Right lobe of liver (tissue), 6 donors: ENCODE results near the gene TARS1. TPM values are rescaled to one million over a fixed set of nuclear protein-coding genes. Genes with fewer than 3 reads are reported as not detected.

Experiments
- ATAC-seq, 4 donors: fragments of 200-7000 bp; cut with Tn5 transposase; one replicate each; pipeline ENCODE4 v1.9.1; 2020; ENCODE audit warnings: mild to moderate bottlenecking in 4 of 4, moderate library complexity in 4 of 4
- DNase-seq, 3 donors: peaks; one replicate each; pipeline ENCODE4 v3.0.0-alpha.2; 2020
- H3K27ac ChIP-seq, 3 donors: fragments of 200-600 bp; one replicate each; pipeline ENCODE4 v1.8.0; 2022
- H3K27me3 ChIP-seq, 2 donors: fragments of 200-600 bp; one replicate each; pipeline ENCODE4 v1.8.0; 2022
- H3K36me3 ChIP-seq, 4 donors: fragments of 200-600 bp; sonication (generic) in 1 of 4; one replicate each; pipeline versions ENCODE4 v1.5.1 to v1.8.0; 2017 to 2022; ENCODE audit warnings: control low read depth in 1 of 4
- H3K4me1 ChIP-seq, 4 donors: fragments of 200-600 bp; sonication (generic) in 1 of 4; one replicate each; pipeline versions ENCODE4 v1.5.1 to v1.8.0; 2017 to 2022; ENCODE audit warnings: control low read depth in 1 of 4
- H3K4me3 ChIP-seq, 3 donors: fragments of 200-600 bp; one replicate each; pipeline ENCODE4 v1.8.0; 2022
- H3K9me3 ChIP-seq, 4 donors: fragments of 200-600 bp; sonication (generic) in 1 of 4; one replicate each; pipeline versions ENCODE4 v1.5.1 to v1.8.0; 2017 to 2022; ENCODE audit warnings: control low read depth in 1 of 4
- CTCF ChIP-seq, 4 donors: fragments of 200-600 bp in 3 of 4; fragments of 450-650 bp in 1 of 4; IDR thresholded peaks; one replicate each; pipeline versions ENCODE4 v1.5.1 to v1.8.0; 2016 to 2022; ENCODE audit warnings: antibody characterized with exemption in 4 of 4, mild to moderate bottlenecking in 2 of 4
- POLR2A ChIP-seq: fragments of 450-650 bp; IDR thresholded peaks from one replicate; pipeline ENCODE4 v1.6.1; 2017; ENCODE audit warnings: antibody characterized with exemption, mild to moderate bottlenecking
- WGBS: methylation state at CpG from one replicate; pipeline ENCODE4 v1.1.6; 2018; ENCODE audit warnings: low coverage, low lambda C conversion rate; ENCODE audit not compliant: insufficient coverage; ENCODE audit errors: missing lambda C conversion rate; 5-methylcytosine and 5-hydroxymethylcytosine counted together
- intact Hi-C, 2 donors: fragments of 100-400 bp; cut with DNase I; formaldehyde crosslinking; loops; one replicate each; pipeline versions ENCODE4 v1.11.2 to v1.14.1; 2022
- total RNA-seq, 6 experiments: library from RNA; depleted of rRNA in 2 of 6; stranded (reverse); fragments of >200 nt in 2 of 6; fragmentation: NEBNext Ultra II Directional in 3 of 6; extraction: Animal tissue kit (Norgen Biotek cat#: 25700) in 3 of 6; gene quantifications; one replicate each; pipeline versions ENCODE4 v1.1.0 to v1.2.4, GENCODE V29; 2016 to 2023
- donor health status: DM: no; HTN: yes; CAD: no.
- donor health status: DM: no; HTN: no; CAD: no.
- donor health status: DM: no; HTN: no; CAD: no.
- donor health status: DM: no; HTN: yes; CAD: no.
- donor health status: DM: no; HTN: yes; CAD: no.

Gene TARS1
- total RNA-seq, 6 experiments from 2014 or later = 43.2 to 118 (median 98.3) TPM

- no peak for TF ChIP-seq CTCF (IDR thresholded peaks at IDR 0.05)
- no peak for TF ChIP-seq POLR2A
- Histone ChIP-seq H3K9me3 (no peaks in the 10 kb centered on the region), H3K4me3 (no peak overlapping the region), H3K27me3 (no peaks in the 10 kb centered on the region), H3K4me1 (no peaks in the 10 kb centered on the region), H3K36me3 (peaks cover 0 to 23% (median 11%) of the 10 kb centered on the region in 4 donors), H3K27ac (no peak overlapping the region)
- intact Hi-C loops = loop anchor here in 1 of 2 donors (10.0 kb wide), 1 partner anchor 460 kb away; the partner anchor contains the start of gene RXFP3
- DNase-seq = no peak
- ATAC-seq = no peak
- 95% methylated on average over 3 of the region's 3 CpGs for WGBS
Observed at GRCh38 chr5:33474931-33475499, 34.2 kb downstream of the TARS1 start.

GRCh38 chr5:33475706-33476105, 34.9 kb downstream of the TARS1 start:
- H3K27ac ChIP-seq = no peak overlapping the region
- peaks cover 0 to 16% (median 11%) of the 10 kb centered on the region in 4 donors for H3K36me3 ChIP-seq
- ATAC-seq (no peak), DNase-seq (no peak)
- intact Hi-C loops = loop anchor here in 1 of 2 donors (10.0 kb wide), 1 partner anchor 459 kb away; the partner anchor contains the start of gene RXFP3
- TF ChIP-seq POLR2A (no peak), CTCF (IDR thresholded peaks at IDR 0.05) (no peak)
- WGBS = 93% methylated on average over 4 of the region's 5 CpGs
- no peaks in the 10 kb centered on the region for H3K9me3 ChIP-seq
- no peaks in the 10 kb centered on the region for H3K4me1 ChIP-seq
- H3K27me3 ChIP-seq = no peaks in the 10 kb centered on the region
- no peak overlapping the region for H3K4me3 ChIP-seq

GRCh38 chr5:33476992-33477391, 36.2 kb downstream of the TARS1 start:
- DNase-seq = no peak
- peak in 2 of 4 donors; percentile 22 to 52 for ATAC-seq
- no peak overlapping the region for H3K4me3 ChIP-seq
- H3K27me3 ChIP-seq = no peaks in the 10 kb centered on the region
- H3K27ac ChIP-seq = no peak overlapping the region
- TF ChIP-seq POLR2A (no peak), CTCF (IDR thresholded peaks at IDR 0.05) (no peak)
- intact Hi-C loops = loop anchor here in 1 of 2 donors (10.0 kb wide), 1 partner anchor 458 kb away; the partner anchor contains the start of gene RXFP3
- 83% methylated on average over 3 of the region's 3 CpGs for WGBS
- peaks cover 0 to 4% (median 4%) of the 10 kb centered on the region in 4 donors for H3K36me3 ChIP-seq
- no peaks in the 10 kb centered on the region for H3K9me3 ChIP-seq
- H3K4me1 ChIP-seq = no peaks in the 10 kb centered on the region

GRCh38 chr5:33477816-33478215, 37.1 kb downstream of the TARS1 start:
- no peaks in the 10 kb centered on the region for H3K27me3 ChIP-seq
- TF ChIP-seq CTCF (IDR thresholded peaks at IDR 0.05) = no peak
- TF ChIP-seq POLR2A = no peak

More at GRCh38 chr5:33477816-33478215, 37.1 kb downstream of the TARS1 start:
- DNase-seq (no peak), ATAC-seq (no peak)
- no peak overlapping the region for H3K27ac ChIP-seq
- no peak overlapping the region for H3K4me3 ChIP-seq
- H3K36me3 ChIP-seq = peaks cover 0 to 4% (median 3%) of the 10 kb centered on the region in 4 donors
- H3K9me3 ChIP-seq = no peaks in the 10 kb centered on the region
- 100% methylated on average over 2 of the region's 2 CpGs for WGBS
- no peaks in the 10 kb centered on the region for H3K4me1 ChIP-seq
- intact Hi-C loops = loop anchor here in 1 of 2 donors (10.0 kb wide), 1 partner anchor 457 kb away; the partner anchor contains the start of gene RXFP3
